ENCODE results near the gene PC. TPM values are rescaled to one million over a fixed set of nuclear protein-coding genes. Genes with fewer than 3 reads are reported as not detected.
A peak's percentile ranks its signal among the peaks of the same experiment; 100 is the strongest.

Gene PC
- total and polyA plus RNA-seq, 9 of the 15 experiments (the other 6 are each of a cell fraction or from before 2014, with no cell fraction given), result 0.94 to 38.0 (median 8.7) TPM

GRCh38 chr11:66855574-66856495 lies 102.3 kb downstream of the PC start (continued):
- no peak for TF ChIP-seq ARID3A (IDR thresholded peaks at IDR 0.05; ENCODE audit: borderline replicate concordance, low read depth, low read length)
- peak; percentile 22; the same call in 1 of the 2 replicates for TF ChIP-seq GABPB1 (CRISPR knock-in tag; IDR thresholded peaks at IDR 0.05)
- peak in 1 of 2 experiments; percentile 27 for TF ChIP-seq AFF1 (IDR thresholded peaks at IDR 0.05; ENCODE audit: low read depth in 1 of 2, partially characterized antibody in 2 of 2)
- TF ChIP-seq ZNF511 (CRISPR knock-in tag; IDR thresholded peaks at IDR 0.05), result no peak
- peak; percentile 94 for TF ChIP-seq POLR2G (IDR thresholded peaks at IDR 0.05; ENCODE audit: low read depth, low read length)
- no peak for TF ChIP-seq GTF2B (IDR thresholded peaks at IDR 0.05; ENCODE audit: extremely low read depth, insufficient read length)
- TF ChIP-seq ZNF644 (tag; IDR thresholded peaks at IDR 0.05; ENCODE audit: low read depth), result no peak
- peak; percentile 67; the same call in 1 of the 2 replicates for TF ChIP-seq ZNF592 (IDR thresholded peaks at IDR 0.05)
- peak; percentile 65 for TF ChIP-seq ATF7 (IDR thresholded peaks at IDR 0.05)
- no peak for TF ChIP-seq SLC30A9 (CRISPR knock-in tag; IDR thresholded peaks at IDR 0.05)
- no peak for TF ChIP-seq TARDBP (IDR thresholded peaks at IDR 0.05)
- TF ChIP-seq RAD51 (IDR thresholded peaks at IDR 0.05; ENCODE audit: borderline replicate concordance, low read depth), result no peak
- TF ChIP-seq ID3 (CRISPR knock-in tag; IDR thresholded peaks at IDR 0.05), result no peak
- TF ChIP-seq ID3 (tag; IDR thresholded peaks at IDR 0.05), result peak; percentile 56; the same call in 1 of the 2 replicates
